Osteoblast (primary cell): Measurements from ENCODE around the gene CTRB2. TPM values are rescaled to one million over a fixed set of nuclear protein-coding genes. Genes with fewer than 3 reads are reported as not detected.

Experiments used
- DNase-seq: peaks from one replicate; pipeline ENCODE4 v3.0.0; 2011; ENCODE audit warnings: low spot score, mixed read lengths; ENCODE audit not compliant: insufficient read length; ENCODE audit errors: missing footprints
- H2AFZ ChIP-seq: 2 replicates; pipeline ENCODE4 v1.6.0; 2011; ENCODE audit warnings: mild to moderate bottlenecking, low read length
- H3K27ac ChIP-seq: 2 replicates; pipeline ENCODE4 v1.5.1; 2011; ENCODE audit warnings: mild to moderate bottlenecking, low read depth, low read length, moderate library complexity
- H3K27me3 ChIP-seq: 2 replicates; pipeline ENCODE4 v1.6.0; 2012; ENCODE audit warnings: mild to moderate bottlenecking, control low read depth, inconsistent platforms, low read length, moderate library complexity; ENCODE audit not compliant: insufficient read depth
- H3K36me3 ChIP-seq: 2 replicates; pipeline ENCODE4 v1.5.1; 2011; ENCODE audit warnings: mild to moderate bottlenecking, low read length, control low read depth, moderate library complexity; ENCODE audit not compliant: insufficient read depth
- H3K4me1 ChIP-seq: 2 replicates; pipeline ENCODE4 v1.5.1; 2011; ENCODE audit warnings: mild to moderate bottlenecking, low read length, control low read depth, moderate library complexity; ENCODE audit not compliant: insufficient read depth
- H3K4me2 ChIP-seq: 2 replicates; pipeline ENCODE4 v1.6.0; 2011; ENCODE audit warnings: mild to moderate bottlenecking, low read length; ENCODE audit not compliant: insufficient read depth
- H3K4me3 ChIP-seq: fragments of 200-600 bp; sonication (generic); 3 replicates; pipeline ENCODE4 v1.5.1; 2012; ENCODE audit warnings: mild to moderate bottlenecking, low read length, inconsistent platforms; ENCODE audit not compliant: insufficient read depth
- H3K79me2 ChIP-seq: 2 replicates; pipeline ENCODE4 v1.6.0; 2012; ENCODE audit warnings: mild to moderate bottlenecking, low read length, control low read depth, inconsistent platforms; ENCODE audit not compliant: insufficient read depth
- H3K9me3 ChIP-seq: 2 replicates; pipeline ENCODE4 v1.5.1; 2011; ENCODE audit warnings: low read depth, low read length, control low read depth
- H4K20me1 ChIP-seq: 2 replicates; pipeline ENCODE4 v1.6.0; 2012; ENCODE audit warnings: mild to moderate bottlenecking, low read length, control low read depth; ENCODE audit not compliant: insufficient read depth
- total RNA-seq: library from RNA; depleted of rRNA; stranded (reverse); fragments of >200 nt; gene quantifications from 2 replicates; pipeline ENCODE4 v1.2.3, GENCODE V29; 2012
- TF ChIP-seq, protein P1 (sequence below): IDR thresholded peaks from 2 replicates; pipeline ENCODE4 v1.5.1; 2011; ENCODE audit warnings: mild to moderate bottlenecking, low read depth, low read length, moderate library complexity; ENCODE audit errors: extremely low read depth

CTRB2 gene
- total RNA-seq, 1 donor: not detected

DNA sequence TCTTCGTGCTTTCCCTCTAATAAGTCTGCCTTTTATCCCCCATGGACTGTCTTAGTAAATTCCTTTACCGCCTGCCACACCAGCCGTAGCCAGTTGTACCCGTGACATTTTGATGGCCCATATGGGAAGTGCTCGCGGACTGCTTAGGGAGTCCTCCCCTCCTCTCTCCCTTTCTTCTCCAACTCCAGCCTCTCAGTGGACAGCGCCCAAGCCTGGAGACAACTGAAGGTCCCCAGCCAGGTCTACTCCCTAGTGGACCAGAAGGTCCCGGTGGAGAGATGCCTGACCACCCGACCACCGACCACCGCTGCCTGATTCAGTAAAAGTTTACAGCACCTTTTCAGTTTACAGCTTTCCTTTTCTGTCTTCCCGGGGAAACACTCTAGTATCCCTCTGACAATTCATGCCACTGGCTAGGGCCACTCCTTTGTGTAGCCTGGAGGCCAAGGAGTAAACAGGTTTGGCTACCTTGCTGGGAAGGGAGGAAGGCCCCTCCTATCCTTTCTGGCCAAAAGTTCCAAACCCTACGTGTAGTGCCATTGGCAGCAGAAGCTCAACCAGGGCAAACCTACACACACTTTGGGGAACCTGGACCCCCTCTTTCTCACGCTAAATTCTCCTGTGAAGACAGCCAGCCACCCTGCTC, 18.0 kb downstream of the CTRB2 start:
- no peaks in the 10 kb centered on the region for H3K4me1 ChIP-seq
- no peaks in the 10 kb centered on the region for H3K79me2 ChIP-seq
- H2AFZ ChIP-seq: no peak overlapping the region
- H3K36me3 ChIP-seq: no peaks in the 10 kb centered on the region
- H3K4me2 ChIP-seq: no peak overlapping the region
- H4K20me1 ChIP-seq: no peaks in the 10 kb centered on the region
- no peaks in the 10 kb centered on the region for H3K9me3 ChIP-seq
- no peak overlapping the region for H3K27ac ChIP-seq
- peaks cover 11% of the 10 kb centered on the region for H3K27me3 ChIP-seq
- TF ChIP-seq, protein P1, sequence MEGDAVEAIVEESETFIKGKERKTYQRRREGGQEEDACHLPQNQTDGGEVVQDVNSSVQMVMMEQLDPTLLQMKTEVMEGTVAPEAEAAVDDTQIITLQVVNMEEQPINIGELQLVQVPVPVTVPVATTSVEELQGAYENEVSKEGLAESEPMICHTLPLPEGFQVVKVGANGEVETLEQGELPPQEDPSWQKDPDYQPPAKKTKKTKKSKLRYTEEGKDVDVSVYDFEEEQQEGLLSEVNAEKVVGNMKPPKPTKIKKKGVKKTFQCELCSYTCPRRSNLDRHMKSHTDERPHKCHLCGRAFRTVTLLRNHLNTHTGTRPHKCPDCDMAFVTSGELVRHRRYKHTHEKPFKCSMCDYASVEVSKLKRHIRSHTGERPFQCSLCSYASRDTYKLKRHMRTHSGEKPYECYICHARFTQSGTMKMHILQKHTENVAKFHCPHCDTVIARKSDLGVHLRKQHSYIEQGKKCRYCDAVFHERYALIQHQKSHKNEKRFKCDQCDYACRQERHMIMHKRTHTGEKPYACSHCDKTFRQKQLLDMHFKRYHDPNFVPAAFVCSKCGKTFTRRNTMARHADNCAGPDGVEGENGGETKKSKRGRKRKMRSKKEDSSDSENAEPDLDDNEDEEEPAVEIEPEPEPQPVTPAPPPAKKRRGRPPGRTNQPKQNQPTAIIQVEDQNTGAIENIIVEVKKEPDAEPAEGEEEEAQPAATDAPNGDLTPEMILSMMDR: no peak
- DNase-seq: no peak
- H3K4me3 ChIP-seq: no peak overlapping the region

DNA sequence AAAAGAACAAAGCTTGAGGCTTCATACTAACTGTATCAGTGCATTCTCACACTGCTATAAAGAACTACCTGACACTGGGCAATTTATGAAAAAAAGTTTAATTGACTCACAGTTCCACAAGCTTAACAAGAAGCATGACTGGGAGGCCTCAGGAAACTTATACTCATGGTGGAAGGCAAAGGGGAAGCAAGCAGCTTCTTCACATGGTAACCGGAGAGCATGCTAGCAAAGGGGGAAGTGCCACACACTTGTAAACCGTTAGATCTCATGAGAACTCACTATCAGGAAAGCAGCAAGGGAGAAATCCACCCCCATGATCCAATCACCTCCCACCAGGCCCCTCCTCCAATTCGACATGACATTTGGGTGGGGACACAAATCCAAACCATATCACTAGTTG, 25.3 kb downstream of the CTRB2 start:
- H2AFZ ChIP-seq: no peak overlapping the region
- no peak overlapping the region for H3K4me3 ChIP-seq
- H3K4me1 ChIP-seq: no peaks in the 10 kb centered on the region
- no peaks in the 10 kb centered on the region for H3K36me3 ChIP-seq
- H3K27ac ChIP-seq: no peak overlapping the region
- no peaks in the 10 kb centered on the region for H3K79me2 ChIP-seq
- H3K27me3 ChIP-seq: no peaks in the 10 kb centered on the region
- H4K20me1 ChIP-seq: no peaks in the 10 kb centered on the region
- TF ChIP-seq, protein P1: no peak
- DNase-seq: no peak
- H3K9me3 ChIP-seq: peaks cover under 1% of the 10 kb centered on the region
- no peak overlapping the region for H3K4me2 ChIP-seq

DNA sequence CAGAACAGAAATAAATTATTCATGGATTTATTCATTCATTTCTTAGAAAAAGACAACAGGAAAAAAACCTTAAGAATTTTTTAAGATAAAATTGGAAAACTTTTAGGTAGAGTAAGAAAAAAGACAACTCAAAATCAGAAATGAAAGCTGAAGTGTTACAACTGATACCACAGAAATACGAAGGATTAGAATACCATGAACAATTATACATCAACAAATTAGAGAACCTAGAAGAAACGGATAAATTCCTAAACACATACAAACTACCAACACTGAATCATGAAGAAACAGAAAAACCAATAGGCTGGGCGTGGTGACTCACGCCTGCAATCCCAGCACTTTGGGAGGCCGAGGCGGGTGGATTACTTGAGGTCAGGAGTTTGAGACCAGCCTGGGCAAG, 27.8 kb downstream of the CTRB2 start:
- H3K27ac ChIP-seq: no peak overlapping the region
- no peak overlapping the region for H3K4me3 ChIP-seq
- no peak overlapping the region for H2AFZ ChIP-seq
- H3K4me2 ChIP-seq: no peak overlapping the region
- H4K20me1 ChIP-seq: no peaks in the 10 kb centered on the region
- no peaks in the 10 kb centered on the region for H3K79me2 ChIP-seq
- DNase-seq: no peak
- H3K9me3 ChIP-seq: peaks cover 7% of the 10 kb centered on the region
- TF ChIP-seq, protein P1: no peak
- H3K36me3 ChIP-seq: no peaks in the 10 kb centered on the region
- no peaks in the 10 kb centered on the region for H3K4me1 ChIP-seq
- H3K27me3 ChIP-seq: no peaks in the 10 kb centered on the region

DNA sequence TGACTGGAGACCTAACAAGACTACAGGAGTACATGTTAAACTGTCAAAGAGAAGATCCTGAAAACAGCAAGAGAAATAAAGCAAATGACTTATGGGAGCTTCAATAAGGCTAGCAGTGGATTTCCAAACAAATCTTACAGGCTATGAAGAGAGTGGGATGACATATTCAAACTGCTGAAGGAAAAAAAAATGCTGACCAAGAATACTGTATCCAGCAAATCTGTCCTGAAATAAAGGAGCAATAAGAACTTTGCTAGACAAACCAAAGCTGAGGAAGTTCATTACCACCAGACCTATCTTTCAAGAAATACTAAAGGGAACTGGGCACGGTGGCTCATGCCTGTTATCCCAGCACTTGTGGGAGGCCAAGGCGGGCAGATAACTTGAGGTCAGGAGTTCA, 30.0 kb downstream of the CTRB2 start:
- no peak overlapping the region for H2AFZ ChIP-seq
- H3K27me3 ChIP-seq: no peaks in the 10 kb centered on the region
- H3K79me2 ChIP-seq: no peaks in the 10 kb centered on the region
- peaks cover 13% of the 10 kb centered on the region for H3K9me3 ChIP-seq
- no peak overlapping the region for H3K4me2 ChIP-seq
- no peak overlapping the region for H3K27ac ChIP-seq
- TF ChIP-seq, protein P1: no peak
- no peak for DNase-seq
- no peaks in the 10 kb centered on the region for H3K36me3 ChIP-seq
- H3K4me3 ChIP-seq: no peak overlapping the region
- no peaks in the 10 kb centered on the region for H4K20me1 ChIP-seq
- no peaks in the 10 kb centered on the region for H3K4me1 ChIP-seq
